Activated naive CD4-positive, alpha-beta T cell treated with anti-CD3 and anti-CD28 coated beads for 36 hours (primary cell): ENCODE measurements around the gene TEKTIP1. TPM values are rescaled to one million over a fixed set of nuclear protein-coding genes. Genes with fewer than 3 reads are reported as not detected.
"Not testable (repeated sequence)": the region's sequence is repeated elsewhere in the genome, so short reads cannot be mapped to it uniquely, and the experiment has no call there.

Source experiments
- CTCF ChIA-PET: fragments of 350-600 bp; sonication (Branson Sonifier 250); formaldehyde crosslinking; loops from one replicate; lab custom pipeline; 2021; ENCODE audit warnings: antibody characterized with exemption; lab: Charles Lee
- DNase-seq: peaks from one replicate; pipeline ENCODE4 v3.0.0-alpha.2; 2020
- H3K27ac Mint-ChIP-seq: one replicate; pipeline ENCODE4 v1.8.0; 2021; ENCODE audit warnings: mild to moderate bottlenecking, mixed read lengths
- H3K27me3 Mint-ChIP-seq: one replicate; pipeline ENCODE4 v1.8.0; 2021; ENCODE audit warnings: low read depth, mixed read lengths
- H3K36me3 Mint-ChIP-seq: one replicate; pipeline ENCODE4 v1.8.0; 2021; ENCODE audit warnings: low read depth, mixed read lengths
- H3K4me1 Mint-ChIP-seq: one replicate; pipeline ENCODE4 v1.8.0; 2021; ENCODE audit warnings: low read depth, mixed read lengths
- H3K4me3 Mint-ChIP-seq: one replicate; pipeline ENCODE4 v1.8.0; 2021; ENCODE audit warnings: mild to moderate bottlenecking, moderate library complexity, mixed read lengths
- H3K9me3 Mint-ChIP-seq: one replicate; pipeline ENCODE4 v1.8.0; 2021; ENCODE audit warnings: mixed read lengths
- intact Hi-C: fragments of 100-400 bp; cut with micrococcal nuclease; formaldehyde crosslinking; loops from one replicate; pipeline ENCODE4 v1.15.1; 2023
- total RNA-seq, 2 experiments: library from RNA; stranded (reverse); gene quantifications; one replicate each; pipeline ENCODE4 v1.2.3, GENCODE V29; 2021

Gene TEKTIP1
- total RNA-seq, 2 experiments from 2014 or later = 2.1 to 2.5 TPM

DNA sequence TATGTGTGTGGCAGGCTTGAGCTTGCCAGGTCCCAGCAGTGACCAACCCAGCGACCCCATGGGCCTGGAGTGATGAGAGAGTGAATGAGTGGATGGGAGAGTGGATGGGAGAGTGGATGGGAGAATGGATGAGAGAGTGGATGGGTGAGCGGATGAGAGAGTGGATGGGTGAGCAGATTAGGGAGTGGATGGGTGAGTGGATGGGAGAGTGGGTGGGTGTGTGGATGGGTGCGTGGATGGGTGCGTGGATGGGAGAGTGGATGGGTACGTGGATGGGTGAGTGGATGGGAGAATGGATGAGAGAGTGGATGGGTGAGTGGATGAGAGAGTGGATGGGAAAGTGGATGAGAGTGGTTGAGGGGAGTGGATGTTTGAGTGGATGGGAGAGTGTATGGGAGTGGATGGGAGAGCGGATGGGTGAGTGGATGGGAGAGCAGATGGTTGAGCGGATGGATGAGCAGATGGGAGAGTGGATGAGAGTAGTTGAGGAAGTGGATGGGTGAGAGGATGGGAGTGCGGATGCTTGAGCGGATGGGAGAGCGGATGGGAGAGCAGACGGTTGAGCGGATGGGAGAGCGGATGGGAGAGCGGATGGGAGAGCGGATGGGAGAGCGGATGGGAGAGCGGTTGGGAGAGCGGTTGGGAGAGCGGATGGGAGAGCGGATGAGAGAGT lies 10.3 kb upstream of the TEKTIP1 start:
- no peak overlapping the region for H3K4me3 Mint-ChIP-seq
- H3K36me3 Mint-ChIP-seq = peaks cover 10% of the 10 kb centered on the region
- H3K27me3 Mint-ChIP-seq = no peaks in the 10 kb centered on the region
- intact Hi-C loops = no loop called here
- H3K27ac Mint-ChIP-seq = no peak overlapping the region
- DNase-seq = no peak
- H3K4me1 Mint-ChIP-seq = no peaks in the 10 kb centered on the region
- H3K9me3 Mint-ChIP-seq = no peaks in the 10 kb centered on the region
- CTCF ChIA-PET = no interaction called here

DNA sequence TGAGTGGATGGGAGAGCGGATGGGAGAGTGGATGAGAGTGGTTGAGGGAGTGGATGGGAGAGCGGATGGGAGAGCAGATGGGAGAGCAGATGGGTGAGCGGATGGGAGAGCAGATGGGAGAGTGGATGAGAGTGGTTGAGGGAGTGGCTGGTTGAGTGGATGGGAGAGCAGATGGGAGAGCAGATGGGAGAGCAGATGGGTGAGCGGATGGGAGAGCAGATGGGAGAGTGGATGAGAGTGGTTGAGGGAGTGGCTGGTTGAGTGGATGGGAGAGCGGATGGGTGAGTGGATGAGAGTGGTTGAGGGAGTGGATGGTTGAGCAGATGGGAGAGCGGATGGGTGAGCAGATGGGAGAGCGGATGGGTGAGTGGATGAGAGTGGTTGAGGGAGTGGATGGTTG lies 9.7 kb upstream of the TEKTIP1 start:
- H3K27me3 Mint-ChIP-seq, intact Hi-C loops, H3K9me3 Mint-ChIP-seq: not testable (repeated sequence)

DNA sequence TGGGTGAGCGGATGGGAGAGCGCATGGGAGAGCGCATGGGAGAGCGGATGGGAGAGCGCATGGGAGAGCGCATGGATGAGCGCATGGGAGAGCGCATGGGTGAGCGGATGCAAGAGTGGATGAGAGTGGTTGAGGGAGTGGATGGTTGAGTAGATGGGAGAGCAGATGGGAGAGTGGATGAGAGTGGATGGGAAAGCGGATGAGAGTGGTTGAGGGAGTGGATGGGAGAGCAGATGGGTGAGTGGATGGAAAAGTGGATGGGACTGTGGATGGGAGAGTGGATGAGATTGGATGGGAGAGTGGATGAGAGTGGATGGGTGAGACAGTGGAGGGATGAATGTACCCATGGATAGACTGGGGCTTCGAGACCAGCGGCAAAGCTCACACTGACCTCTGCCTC lies 8.6 kb upstream of the TEKTIP1 start:
- H3K4me1 Mint-ChIP-seq = no peaks in the 10 kb centered on the region
- H3K36me3 Mint-ChIP-seq = peaks cover 8% of the 10 kb centered on the region
- intact Hi-C loops = no loop called here
- no peaks in the 10 kb centered on the region for H3K27me3 Mint-ChIP-seq
- CTCF ChIA-PET = no interaction called here
- DNase-seq = no peak
- no peak overlapping the region for H3K4me3 Mint-ChIP-seq
- no peak overlapping the region for H3K27ac Mint-ChIP-seq
- H3K9me3 Mint-ChIP-seq = no peaks in the 10 kb centered on the region

More for the DNA sequence above, 9.7 kb upstream of the TEKTIP1 start:
- DNase-seq, H3K4me3 Mint-ChIP-seq, H3K36me3 Mint-ChIP-seq, H3K4me1 Mint-ChIP-seq, H3K27ac Mint-ChIP-seq, CTCF ChIA-PET: not testable (repeated sequence)

DNA sequence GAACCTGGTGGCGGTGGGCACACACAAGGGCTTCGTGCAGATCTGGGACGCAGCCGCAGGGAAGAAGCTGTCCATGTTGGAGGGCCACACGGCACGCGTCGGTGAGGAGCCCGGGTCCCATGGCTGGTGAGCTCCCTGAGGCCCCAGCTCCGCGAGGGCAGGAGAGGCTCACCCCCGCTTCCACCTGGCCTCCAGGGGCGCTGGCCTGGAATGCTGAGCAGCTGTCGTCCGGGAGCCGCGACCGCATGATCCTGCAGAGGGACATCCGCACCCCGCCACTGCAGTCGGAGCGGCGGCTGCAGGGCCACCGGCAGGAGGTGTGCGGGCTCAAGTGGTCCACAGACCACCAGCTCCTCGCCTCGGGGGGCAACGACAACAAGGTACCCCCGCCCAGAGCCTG lies 7.3 kb upstream of the TEKTIP1 start:
- Mint-ChIP-seq H3K4me1 (no peaks in the 10 kb centered on the region), H3K27ac (no peak overlapping the region), H3K27me3 (no peaks in the 10 kb centered on the region), H3K4me3 (no peak overlapping the region), H3K36me3 (peaks cover 8% of the 10 kb centered on the region), H3K9me3 (no peaks in the 10 kb centered on the region)
- intact Hi-C loops = no loop called here
- DNase-seq = no peak
- CTCF ChIA-PET = no interaction called here

DNA sequence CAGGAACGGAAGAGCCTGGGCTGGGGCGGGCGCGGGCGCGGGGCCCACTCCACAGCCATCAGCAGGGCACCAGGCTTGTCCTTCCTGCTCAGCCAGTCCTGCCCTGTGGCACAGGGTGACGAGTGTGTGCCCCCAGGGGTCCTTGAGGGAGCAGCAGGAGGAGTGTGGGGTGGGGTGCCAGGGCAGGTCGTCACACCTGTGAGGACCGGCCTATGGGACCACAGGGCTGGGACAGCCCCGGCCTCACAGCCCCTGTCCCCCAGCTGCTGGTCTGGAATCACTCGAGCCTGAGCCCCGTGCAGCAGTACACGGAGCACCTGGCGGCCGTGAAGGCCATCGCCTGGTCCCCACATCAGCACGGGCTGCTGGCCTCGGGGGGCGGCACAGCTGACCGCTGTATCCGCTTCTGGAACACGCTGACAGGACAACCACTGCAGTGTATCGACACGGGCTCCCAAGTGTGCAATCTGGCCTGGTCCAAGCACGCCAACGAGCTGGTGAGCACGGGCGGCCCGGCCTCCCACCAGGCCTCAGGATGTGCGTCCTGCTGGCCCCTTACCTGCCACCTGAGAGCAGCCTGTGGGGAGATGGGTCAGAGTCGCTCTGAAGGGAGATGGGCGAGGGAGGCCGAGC lies 6.7 kb upstream of the TEKTIP1 start:
- intact Hi-C loops = no loop called here
- Mint-ChIP-seq H3K9me3 (no peaks in the 10 kb centered on the region), H3K36me3 (peaks cover 4% of the 10 kb centered on the region), H3K27ac (no peak overlapping the region), H3K4me3 (no peak overlapping the region), H3K4me1 (no peaks in the 10 kb centered on the region), H3K27me3 (no peaks in the 10 kb centered on the region)
- CTCF ChIA-PET = no interaction called here
- DNase-seq = no peak

DNA sequence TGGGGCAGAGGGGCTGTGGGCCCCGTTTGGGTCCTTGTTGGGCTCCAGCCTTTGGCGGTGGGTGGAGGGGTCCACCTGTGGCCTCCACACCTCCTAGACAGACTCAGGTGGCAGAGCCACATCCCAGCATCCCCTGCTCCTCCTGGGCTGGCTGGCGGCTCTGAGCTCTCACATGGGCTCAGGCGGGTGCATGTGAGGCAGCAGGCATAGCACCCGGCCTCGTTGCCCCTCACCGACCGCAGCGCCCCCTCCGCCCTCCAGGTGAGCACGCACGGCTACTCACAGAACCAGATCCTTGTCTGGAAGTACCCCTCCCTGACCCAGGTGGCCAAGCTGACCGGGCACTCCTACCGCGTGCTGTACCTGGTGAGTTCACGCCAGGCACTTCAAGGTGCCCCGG lies 5.9 kb upstream of the TEKTIP1 start:
- DNase-seq = no peak
- CTCF ChIA-PET = interaction anchor here (0.6 kb wide), 1 partner anchor 362 kb away, joined by 3 read pairs; no protein-coding TSS in a partner anchor
- intact Hi-C loops = no loop called here
- H3K4me3 Mint-ChIP-seq = no peak overlapping the region
- H3K4me1 Mint-ChIP-seq = no peaks in the 10 kb centered on the region
- H3K27me3 Mint-ChIP-seq = no peaks in the 10 kb centered on the region
- no peaks in the 10 kb centered on the region for H3K9me3 Mint-ChIP-seq
- H3K27ac Mint-ChIP-seq = no peak overlapping the region
- peaks cover 6% of the 10 kb centered on the region for H3K36me3 Mint-ChIP-seq

DNA sequence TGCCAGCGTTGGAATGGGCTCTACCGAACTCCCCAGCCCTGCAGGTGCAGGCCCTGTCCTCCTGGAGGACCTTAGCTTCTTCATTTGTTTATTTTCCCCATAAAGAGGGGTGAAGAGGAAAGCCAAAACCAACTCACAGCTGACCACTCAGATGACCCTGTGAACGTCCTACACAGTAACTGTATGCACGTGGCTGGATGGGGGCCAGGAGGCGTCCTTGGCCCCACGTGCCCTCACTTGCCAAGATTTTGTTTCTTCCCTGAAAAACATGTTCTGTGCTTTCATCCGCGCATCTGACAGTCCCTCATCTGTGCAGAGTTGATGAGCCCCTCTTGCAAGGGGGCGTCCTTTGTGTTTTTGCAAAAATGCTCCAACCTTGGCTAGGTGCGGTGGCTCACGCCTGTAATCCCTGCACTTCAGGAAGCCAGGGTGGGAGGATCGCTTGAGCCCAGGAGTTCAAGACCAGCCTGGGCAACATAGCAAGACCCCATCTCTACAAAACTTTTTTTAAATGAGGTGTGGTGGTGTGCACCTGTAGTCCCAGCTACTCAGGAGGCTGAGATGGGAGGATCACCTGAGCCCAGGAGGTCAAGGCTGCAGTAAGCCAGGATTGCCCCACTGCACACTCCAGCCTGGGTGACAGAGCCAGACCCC lies 5.3 kb upstream of the TEKTIP1 start:
- Mint-ChIP-seq H3K9me3 (no peaks in the 10 kb centered on the region), H3K4me3 (no peak overlapping the region), H3K27me3 (no peaks in the 10 kb centered on the region), H3K36me3 (peaks cover 11% of the 10 kb centered on the region), H3K27ac (no peak overlapping the region), H3K4me1 (no peaks in the 10 kb centered on the region)
- DNase-seq = no peak
- intact Hi-C loops = no loop called here
- CTCF ChIA-PET = no interaction called here

DNA sequence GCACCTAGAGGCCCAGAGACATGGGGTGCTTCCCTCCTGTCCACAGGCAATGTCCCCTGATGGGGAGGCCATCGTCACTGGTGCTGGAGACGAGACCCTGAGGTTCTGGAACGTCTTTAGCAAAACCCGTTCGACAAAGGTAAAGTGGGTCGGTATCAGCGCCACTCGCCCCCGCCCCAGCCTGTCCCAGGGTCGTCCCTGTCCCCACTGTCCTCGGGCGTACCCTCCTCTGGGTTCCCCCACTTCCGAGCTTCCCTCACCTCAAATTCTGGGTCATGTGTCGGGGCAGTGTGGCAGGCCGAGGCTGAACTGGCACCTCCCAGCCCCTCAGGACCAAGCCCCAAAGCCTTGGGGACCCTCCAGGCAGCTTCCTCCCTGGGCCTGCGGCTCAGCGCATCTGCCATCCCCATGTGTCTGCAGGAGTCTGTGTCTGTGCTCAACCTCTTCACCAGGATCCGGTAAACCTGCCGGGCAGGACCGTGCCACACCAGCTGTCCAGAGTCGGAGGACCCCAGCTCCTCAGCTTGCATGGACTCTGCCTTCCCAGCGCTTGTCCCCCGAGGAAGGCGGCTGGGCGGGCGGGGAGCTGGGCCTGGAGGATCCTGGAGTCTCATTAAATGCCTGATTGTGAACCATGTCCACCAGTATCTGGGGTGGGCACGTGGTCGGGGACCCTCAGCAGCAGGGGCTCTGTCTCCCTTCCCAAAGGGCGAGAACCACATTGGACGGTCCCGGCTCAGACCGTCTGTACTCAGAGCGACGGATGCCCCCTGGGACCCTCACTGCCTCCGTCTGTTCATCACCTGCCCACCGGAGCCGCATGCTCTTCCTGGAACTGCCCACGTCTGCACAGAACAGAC lies 4.4 kb upstream of the TEKTIP1 start:
- intact Hi-C loops = no loop called here
- H3K27ac Mint-ChIP-seq = no peak overlapping the region
- DNase-seq = no peak
- no peaks in the 10 kb centered on the region for H3K27me3 Mint-ChIP-seq
- peaks cover 15% of the 10 kb centered on the region for H3K36me3 Mint-ChIP-seq
- H3K4me3 Mint-ChIP-seq = no peak overlapping the region
- CTCF ChIA-PET = no interaction called here
- H3K9me3 Mint-ChIP-seq = no peaks in the 10 kb centered on the region
- no peaks in the 10 kb centered on the region for H3K4me1 Mint-ChIP-seq

DNA sequence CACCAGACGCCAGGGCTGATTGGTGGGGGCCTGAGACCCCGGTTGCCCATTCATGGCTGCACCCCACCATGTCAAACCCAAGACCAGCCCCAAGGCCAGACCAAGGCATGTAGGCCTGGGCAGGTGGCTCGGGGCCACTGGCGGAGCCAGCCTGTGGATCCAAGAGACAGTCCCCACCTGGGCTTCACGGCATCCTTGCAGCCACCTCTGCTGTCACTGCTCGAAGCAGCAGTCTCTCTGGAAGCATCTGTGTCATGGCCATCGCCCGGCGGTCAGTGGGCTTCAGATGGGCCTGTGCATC lies 3.8 kb upstream of the TEKTIP1 start:
- no peak for DNase-seq
- intact Hi-C loops = no loop called here
- CTCF ChIA-PET = no interaction called here
- H3K4me1 Mint-ChIP-seq = no peaks in the 10 kb centered on the region
- H3K27me3 Mint-ChIP-seq = no peaks in the 10 kb centered on the region
- H3K4me3 Mint-ChIP-seq = no peak overlapping the region
- H3K27ac Mint-ChIP-seq = no peak overlapping the region
- H3K36me3 Mint-ChIP-seq = peaks cover 17% of the 10 kb centered on the region
- no peaks in the 10 kb centered on the region for H3K9me3 Mint-ChIP-seq

DNA sequence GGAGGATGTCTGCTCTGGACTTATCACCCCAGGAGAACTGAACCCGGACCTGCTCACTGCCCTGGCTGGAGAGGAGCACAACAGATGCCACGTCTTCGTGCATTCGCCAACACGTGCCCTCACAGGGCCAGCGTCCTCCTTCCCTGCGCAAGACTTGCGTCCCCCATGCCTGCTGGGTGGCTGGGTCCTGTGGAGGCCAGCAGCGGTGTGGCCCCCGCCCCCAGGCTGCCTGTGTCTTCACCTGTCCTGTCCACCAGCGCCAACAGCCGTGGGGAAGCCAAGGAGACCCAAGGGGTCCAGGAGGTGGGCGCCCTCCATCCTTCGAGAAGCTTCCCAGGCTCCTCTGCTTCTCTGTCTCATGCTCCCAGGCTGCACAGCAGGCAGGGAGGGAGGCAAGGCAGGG lies 3.4 kb upstream of the TEKTIP1 start:
- no peaks in the 10 kb centered on the region for H3K4me1 Mint-ChIP-seq
- intact Hi-C loops = no loop called here
- CTCF ChIA-PET = no interaction called here
- no peak overlapping the region for H3K4me3 Mint-ChIP-seq
- H3K27ac Mint-ChIP-seq = no peak overlapping the region
- no peaks in the 10 kb centered on the region for H3K27me3 Mint-ChIP-seq
- H3K36me3 Mint-ChIP-seq = peaks cover 17% of the 10 kb centered on the region
- H3K9me3 Mint-ChIP-seq = no peaks in the 10 kb centered on the region
- no peak for DNase-seq

DNA sequence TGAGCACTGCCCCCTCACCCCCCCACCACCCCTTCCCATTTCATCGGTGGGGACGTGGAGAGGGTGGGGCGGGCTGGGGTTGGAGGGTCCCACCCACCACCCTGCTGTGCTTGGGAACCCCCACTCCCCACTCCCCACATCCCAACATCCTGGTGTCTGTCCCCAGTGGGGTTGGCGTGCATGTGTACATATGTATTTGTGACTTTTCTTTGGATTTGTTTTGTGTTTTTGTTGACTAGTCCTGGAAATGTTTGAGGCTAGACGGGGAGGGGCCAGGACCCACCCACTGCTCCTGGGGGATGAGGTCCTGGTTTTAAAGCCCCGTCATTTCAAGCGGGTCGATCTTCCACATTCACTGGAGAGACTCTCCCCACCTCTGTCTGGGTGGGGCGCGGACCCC lies 3.0 kb upstream of the TEKTIP1 start:
- Mint-ChIP-seq H3K9me3 (no peaks in the 10 kb centered on the region), H3K4me1 (no peaks in the 10 kb centered on the region), H3K27ac (peak overlapping the region; percentile 30), H3K36me3 (peaks cover 17% of the 10 kb centered on the region), H3K4me3 (no peak overlapping the region), H3K27me3 (no peaks in the 10 kb centered on the region)
- CTCF ChIA-PET = interaction anchor here (1.6 kb wide), 1 partner anchor 13 kb away, joined by 3 read pairs; no protein-coding TSS in a partner anchor
- intact Hi-C loops = no loop called here
- DNase-seq = no peak

DNA sequence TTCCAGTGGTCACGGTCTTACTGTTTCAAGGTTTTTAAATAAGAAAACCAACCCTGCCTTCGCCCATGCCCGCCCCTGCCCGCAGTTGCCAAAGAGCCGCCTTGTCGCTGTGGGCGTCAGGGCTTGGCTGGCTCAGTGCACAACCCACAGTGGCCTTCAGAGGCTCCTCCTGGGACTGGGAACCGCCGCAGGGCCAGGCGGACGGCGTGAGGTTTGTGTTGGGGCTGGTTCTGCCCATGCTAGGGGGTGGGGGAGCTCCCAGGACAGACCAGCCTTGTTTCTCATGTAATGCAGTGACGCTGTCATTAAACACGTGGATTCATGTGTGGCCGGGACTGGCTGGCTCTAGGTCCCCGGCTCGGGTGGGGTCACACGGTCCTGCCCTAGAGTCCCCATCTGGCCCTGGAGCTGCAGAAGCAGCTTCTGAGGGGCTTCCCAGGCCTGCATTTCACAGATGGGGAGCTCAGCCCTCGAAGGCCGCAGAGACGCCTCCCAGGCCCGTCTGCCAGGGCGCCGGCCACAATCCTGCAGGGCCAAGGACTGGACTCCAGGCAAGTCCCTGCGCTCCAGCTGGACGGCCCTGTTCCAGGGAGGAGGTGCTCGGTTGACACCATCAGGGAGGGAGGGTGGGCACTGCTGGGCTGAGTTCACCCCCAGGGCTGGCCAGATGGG lies 2.4 kb upstream of the TEKTIP1 start:
- CTCF ChIA-PET = interaction anchor here (1.6 kb wide), 1 partner anchor 12 kb away, joined by 3 read pairs; no protein-coding TSS in a partner anchor
- no peak overlapping the region for H3K4me3 Mint-ChIP-seq
- H3K36me3 Mint-ChIP-seq = peaks cover 17% of the 10 kb centered on the region
- H3K4me1 Mint-ChIP-seq = no peaks in the 10 kb centered on the region
- H3K27me3 Mint-ChIP-seq = no peaks in the 10 kb centered on the region
- DNase-seq = no peak
- H3K9me3 Mint-ChIP-seq = no peaks in the 10 kb centered on the region
- H3K27ac Mint-ChIP-seq = peak overlapping the region; percentile 30
- intact Hi-C loops = no loop called here
